Measurements from ENCODE around the gene PPP1R12B. TPM values are rescaled to one million over a fixed set of nuclear protein-coding genes. Genes with fewer than 3 reads are reported as not detected.

PPP1R12B gene
- total and polyA plus RNA-seq, 2 experiments from 2014 or later, result 13.2 to 13.8 TPM

- H3K36me3 Mint-ChIP-seq (ENCODE audit: low read depth), result no peaks in the 10 kb centered on the region
- no peak for DNase-seq (ENCODE audit: low spot score)
- no peak for TF ChIP-seq CREB1 (CRISPR knock-in tag; IDR thresholded peaks at IDR 0.05; ENCODE audit: low read depth)
- TF ChIP-seq NANOG (IDR thresholded peaks at IDR 0.05; ENCODE audit: borderline replicate concordance), result no peak
- no peak for TF ChIP-seq ZNF114 (CRISPR knock-in tag; IDR thresholded peaks at IDR 0.05)
- no peak for TF ChIP-seq EZH2phosphoT487 (IDR thresholded peaks at IDR 0.05; ENCODE audit: unreplicated experiment)
- no peak for TF ChIP-seq CTCF (conservative IDR thresholded peaks at IDR 0.05; ENCODE audit: low read depth in 2 of 2)
- TF ChIP-seq REST (IDR thresholded peaks at IDR 0.05; ENCODE audit: unreplicated experiment), result no peak
- no peak for TF ChIP-seq ZNF331 (CRISPR knock-in tag; IDR thresholded peaks at IDR 0.05; ENCODE audit: low read depth)
- TF ChIP-seq ETS1 (IDR thresholded peaks at IDR 0.05), result no peak
- TF ChIP-seq ZNF462 (CRISPR knock-in tag; IDR thresholded peaks at IDR 0.05), result no peak
- no peak for TF ChIP-seq EZH2 (IDR thresholded peaks at IDR 0.05; ENCODE audit: low read depth, unreplicated experiment)
- TF ChIP-seq JUNB (IDR thresholded peaks at IDR 0.05; ENCODE audit: unreplicated experiment), result no peak
- TF ChIP-seq STAT1 (IDR thresholded peaks at IDR 0.05; ENCODE audit: unreplicated experiment), result no peak
- no peak for TF ChIP-seq POLR2AphosphoS5 (IDR thresholded peaks at IDR 0.05; ENCODE audit: low read depth)
- peaks cover 47% of the 10 kb centered on the region for H3K4me1 ChIP-seq (ENCODE audit: insufficient read depth)
- H3K4me1 Mint-ChIP-seq, result peaks cover 66% of the 10 kb centered on the region
- no peak overlapping the region for H3K4me3 Mint-ChIP-seq
- no peaks in the 10 kb centered on the region for H3K79me2 ChIP-seq (replicated peaks; ENCODE audit: insufficient read depth)
- no peaks in the 10 kb centered on the region for H3K27me3 ChIP-seq (ENCODE audit: insufficient read depth)
- H3K4me3 ChIP-seq, result no peak overlapping the region
- H3F3A ChIP-seq (replicated peaks; ENCODE audit: low read depth), result no peaks in the 10 kb centered on the region
- H3K27me3 Mint-ChIP-seq (ENCODE audit: insufficient read depth, low read depth, poor library complexity), result no peaks in the 10 kb centered on the region
- no peak for ATAC-seq
- no peaks in the 10 kb centered on the region for H3K36me3 ChIP-seq (ENCODE audit: insufficient read depth)
- H3K27ac ChIP-seq (ENCODE audit: low read depth), result no peak overlapping the region
- H3K27ac Mint-ChIP-seq, result no peak overlapping the region
- H3K9me3 Mint-ChIP-seq, result no peaks in the 10 kb centered on the region
- H2AFZ ChIP-seq, result no peak overlapping the region
- H4K20me1 ChIP-seq (replicated peaks; ENCODE audit: insufficient read depth), result no peaks in the 10 kb centered on the region
- no peak overlapping the region for H3K4me2 ChIP-seq
- H3K9me2 ChIP-seq (ENCODE audit: insufficient read depth), result no peaks in the 10 kb centered on the region
Measured at GRCh38 chr1:202563818-202564217, 215.3 kb downstream of the PPP1R12B start.
